ENCODE data around the gene MYH13.

DNA sequence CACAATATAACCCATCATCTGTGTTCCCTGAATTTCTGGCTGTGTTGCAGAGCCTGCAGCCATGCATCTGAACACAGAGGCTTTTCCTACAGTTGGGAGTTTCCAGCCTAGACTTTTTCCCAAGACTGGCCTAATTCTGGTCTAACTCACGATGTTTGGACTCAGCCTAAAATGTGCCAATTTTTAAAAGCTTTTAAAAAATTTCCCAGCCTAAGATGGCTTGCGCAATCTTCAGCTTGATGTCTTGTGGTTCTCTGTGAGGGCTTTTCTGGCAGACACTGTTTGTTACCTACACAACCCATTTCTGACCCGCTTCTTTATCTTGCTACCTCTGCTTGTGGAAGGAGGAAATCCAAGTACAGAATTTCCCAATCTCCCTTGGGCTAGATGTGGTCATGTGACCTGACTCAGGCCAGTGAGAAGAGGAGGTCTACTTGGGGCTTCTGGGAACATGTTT lies 101.7 kb downstream of the MYH13 start:
- no peak for TF ChIP-seq POLR2A (IDR thresholded peaks at IDR 0.05; ENCODE audit: low read length)
- TF ChIP-seq GATA1 (IDR thresholded peaks at IDR 0.05; ENCODE audit: low read depth, low read length), result no peak

Data from erythroblast (primary cell).